TTC549 (cell line): ENCODE results near the gene TYRP1.

ENCODE experiments used
- FAIRE-seq: peaks from 2 replicates; lab custom pipeline; 2012; peaks lifted over from hg19 to GRCh38; lab: Jason Lieb, UNC

TYRP1 gene

GRCh38 chr9:12697719-12698118, 4.5 kb downstream of the TYRP1 start:
- FAIRE-seq = no peak

DNA sequence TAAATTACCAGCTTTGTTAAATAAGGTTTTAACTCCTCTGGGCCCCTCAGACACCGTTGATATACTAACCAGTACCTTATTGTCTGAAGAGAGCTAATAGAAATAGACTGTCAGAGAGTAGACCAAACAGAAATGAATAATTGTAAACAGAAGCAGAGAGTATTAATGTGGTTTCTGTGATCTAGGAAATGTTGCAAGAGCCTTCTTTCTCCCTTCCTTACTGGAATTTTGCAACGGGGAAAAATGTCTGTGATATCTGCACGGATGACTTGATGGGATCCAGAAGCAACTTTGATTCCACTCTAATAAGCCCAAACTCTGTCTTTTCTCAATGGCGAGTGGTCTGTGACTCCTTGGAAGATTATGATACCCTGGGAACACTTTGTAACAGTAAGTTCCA, 5.1 kb downstream of the TYRP1 start:
- FAIRE-seq = peak; percentile 100

GRCh38 chr9:12698986-12699385, 5.8 kb downstream of the TYRP1 start:
- no peak for FAIRE-seq

GRCh38 chr9:12699529-12699928, 6.3 kb downstream of the TYRP1 start:
- no peak for FAIRE-seq

GRCh38 chr9:12701126-12701525, 7.9 kb downstream of the TYRP1 start:
- peak; percentile 98 for FAIRE-seq

- no peak for FAIRE-seq
These were observed 9.1 kb downstream of the TYRP1 start for GRCh38 chr9:12702160-12702758.

- no peak for FAIRE-seq
These were observed 10.8 kb downstream of the TYRP1 start for GRCh38 chr9:12703996-12704395.

- peak; percentile 56 for FAIRE-seq
These were observed 12.7 kb downstream of the TYRP1 start for GRCh38 chr9:12705738-12706391.

DNA sequence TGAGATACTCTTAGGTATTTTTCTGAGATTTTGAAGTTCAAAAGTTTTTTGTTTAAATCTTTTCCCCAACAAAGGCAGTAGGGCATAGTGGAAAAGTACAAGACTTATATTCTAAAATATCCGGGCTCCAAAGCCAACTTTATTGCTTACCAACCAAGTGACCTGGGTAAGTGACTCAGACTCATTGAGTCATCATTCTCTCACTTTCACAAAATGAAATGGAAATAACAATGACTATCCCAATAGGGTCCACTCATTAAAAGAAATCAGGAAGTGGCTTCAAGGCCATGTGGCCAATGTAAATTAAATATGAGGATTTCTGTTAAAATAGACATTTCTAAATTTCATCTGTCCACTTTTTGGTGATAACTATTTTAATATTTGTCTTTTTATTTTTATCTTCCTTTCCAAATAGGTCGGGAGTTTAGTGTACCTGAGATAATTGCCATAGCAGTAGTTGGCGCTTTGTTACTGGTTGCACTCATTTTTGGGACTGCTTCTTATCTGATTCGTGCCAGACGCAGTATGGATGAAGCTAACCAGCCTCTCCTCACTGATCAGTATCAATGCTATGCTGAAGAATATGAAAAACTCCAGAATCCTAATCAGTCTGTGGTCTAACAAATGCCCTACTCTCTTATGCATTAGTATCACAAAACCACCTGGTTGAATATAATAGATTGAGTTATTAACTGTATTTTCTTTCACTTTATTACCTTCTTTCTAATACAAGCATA, 15.5 kb downstream of the TYRP1 start:
- no peak for FAIRE-seq

DNA sequence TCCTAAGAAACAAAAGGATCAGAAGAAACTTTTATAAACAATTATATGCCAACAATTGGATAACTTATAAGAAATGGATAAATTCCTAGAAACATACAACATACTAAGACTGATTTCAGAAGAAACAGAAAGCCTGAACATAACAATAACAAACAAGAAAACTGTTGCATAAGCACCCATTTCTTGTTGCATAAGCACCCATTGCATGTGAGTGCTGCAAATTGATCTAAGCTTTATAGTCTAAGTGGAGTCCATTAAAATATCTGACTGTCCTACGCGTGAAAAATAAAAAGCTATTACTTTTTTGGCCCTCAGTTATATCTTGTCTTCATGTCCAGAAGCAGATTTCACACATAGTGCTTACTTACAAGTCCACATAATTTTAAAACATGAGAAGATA, 19.3 kb downstream of the TYRP1 start:
- FAIRE-seq = no peak

GRCh38 chr9:12715268-12715667, 22.1 kb downstream of the TYRP1 start:
- FAIRE-seq = no peak

GRCh38 chr9:12716823-12717600, 23.8 kb downstream of the TYRP1 start:
- FAIRE-seq = no peak

DNA sequence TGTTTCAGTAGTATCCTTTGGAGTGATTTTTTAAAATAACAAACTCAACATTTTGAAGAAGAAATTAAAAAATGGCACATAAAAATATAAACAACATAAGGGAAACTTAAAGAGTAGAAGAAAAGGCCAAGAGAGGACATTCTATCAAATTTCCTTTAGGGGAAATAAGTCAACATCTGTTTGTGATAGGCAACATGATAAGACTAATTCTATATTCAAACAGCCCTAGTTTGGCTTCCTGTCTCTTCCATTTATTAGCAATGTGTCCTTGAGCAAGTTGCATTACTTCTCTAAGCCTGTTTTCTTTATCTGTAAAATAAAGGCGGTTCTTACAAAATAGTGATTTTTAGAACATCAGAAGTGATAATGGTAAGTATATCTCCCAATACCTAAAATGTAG, 24.7 kb downstream of the TYRP1 start:
- FAIRE-seq = no peak

DNA sequence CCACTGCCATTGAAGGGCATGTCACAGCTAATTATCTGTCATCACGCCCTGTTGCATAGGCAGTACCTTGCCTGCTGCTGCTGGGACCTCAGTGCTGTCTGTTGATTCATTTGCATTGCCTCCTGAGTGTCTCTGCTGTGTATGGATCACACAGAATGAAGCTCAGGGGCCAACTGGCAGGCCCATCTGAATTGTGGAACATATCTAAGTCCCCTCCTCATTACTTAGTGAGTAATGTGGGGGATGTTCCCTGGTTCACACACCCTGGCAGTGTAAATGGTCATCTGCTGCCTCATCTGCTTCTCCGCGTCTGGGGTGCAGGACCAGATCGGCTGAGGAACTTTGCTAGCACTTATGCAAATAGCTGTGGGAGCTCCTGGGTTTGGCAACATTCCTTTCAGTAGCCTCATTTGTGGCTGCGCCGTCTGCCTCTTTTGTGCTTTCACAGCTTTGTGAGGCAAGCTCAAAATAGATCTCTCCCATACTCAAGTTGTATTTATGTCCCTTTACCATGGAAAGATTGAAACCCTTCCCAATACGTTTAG, 25.4 kb downstream of the TYRP1 start:
- no peak for FAIRE-seq

DNA sequence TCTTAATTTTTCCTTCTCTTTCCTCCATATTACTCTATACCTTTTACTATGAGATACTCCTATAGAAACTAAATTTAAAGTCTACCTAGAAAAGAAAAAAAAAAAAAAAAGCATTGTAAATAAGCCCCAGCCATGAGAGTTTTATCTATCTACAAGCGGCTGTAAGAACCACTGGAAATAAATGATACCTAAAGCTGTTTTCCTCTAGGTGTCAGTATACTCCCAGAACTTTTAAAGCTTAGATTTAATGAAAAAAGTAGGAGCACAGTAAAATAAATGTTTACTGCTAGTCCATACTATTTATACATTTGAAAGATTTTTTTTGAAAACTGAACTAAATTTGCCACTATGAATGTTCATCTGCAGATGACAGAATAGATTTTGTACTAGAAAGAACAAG, 26.2 kb downstream of the TYRP1 start:
- FAIRE-seq = peak; percentile 98

DNA sequence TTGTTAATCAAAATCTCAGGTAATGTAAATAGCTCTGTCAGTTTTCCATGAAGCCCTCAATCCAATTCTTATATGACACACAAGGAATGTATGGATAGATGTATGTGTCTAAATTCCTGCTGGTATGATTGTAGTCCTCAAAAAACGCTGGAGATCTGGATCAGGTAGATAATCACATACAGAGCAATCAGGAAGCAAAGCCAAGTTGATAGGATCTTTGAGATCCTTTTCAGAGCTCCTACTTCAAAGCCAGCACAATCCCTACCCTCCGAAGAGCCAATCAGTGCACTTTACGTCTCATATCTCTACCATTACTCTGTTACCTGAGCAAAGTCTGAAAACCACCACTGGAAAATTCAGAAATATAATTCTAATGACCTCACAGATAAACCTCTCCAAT, 27.4 kb downstream of the TYRP1 start:
- FAIRE-seq = no peak

- FAIRE-seq = peak; percentile 17
These were observed 28.9 kb downstream of the TYRP1 start for GRCh38 chr9:12722131-12722530.

DNA sequence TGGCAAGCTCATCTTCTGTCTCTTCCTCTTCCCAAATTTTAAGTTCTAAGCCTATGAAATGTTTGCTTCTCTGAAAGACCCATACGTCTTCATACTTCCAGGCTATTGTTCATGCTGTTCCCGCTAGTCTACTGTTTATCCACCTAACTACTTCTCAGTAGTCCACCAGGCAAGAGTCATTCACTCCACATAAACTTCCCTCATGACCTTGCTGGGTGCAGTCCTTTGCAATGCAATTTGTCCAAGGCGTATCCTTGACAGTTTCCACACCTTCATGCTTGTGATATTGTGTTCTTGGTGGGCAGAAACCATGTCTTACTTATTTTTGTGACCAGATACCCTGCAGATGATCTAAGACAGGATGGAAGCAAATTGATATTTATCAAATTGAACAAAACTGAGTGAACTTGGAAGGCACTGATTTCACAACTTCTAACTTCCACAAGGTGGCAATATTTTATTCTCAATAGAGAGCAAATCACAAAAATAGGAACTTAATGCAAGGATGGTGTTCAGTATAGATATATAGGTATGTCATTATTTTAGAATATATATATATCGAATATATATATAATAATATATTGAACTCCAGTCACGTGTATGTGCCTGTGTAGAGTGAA, 30.3 kb downstream of the TYRP1 start:
- FAIRE-seq = peak; percentile 98

DNA sequence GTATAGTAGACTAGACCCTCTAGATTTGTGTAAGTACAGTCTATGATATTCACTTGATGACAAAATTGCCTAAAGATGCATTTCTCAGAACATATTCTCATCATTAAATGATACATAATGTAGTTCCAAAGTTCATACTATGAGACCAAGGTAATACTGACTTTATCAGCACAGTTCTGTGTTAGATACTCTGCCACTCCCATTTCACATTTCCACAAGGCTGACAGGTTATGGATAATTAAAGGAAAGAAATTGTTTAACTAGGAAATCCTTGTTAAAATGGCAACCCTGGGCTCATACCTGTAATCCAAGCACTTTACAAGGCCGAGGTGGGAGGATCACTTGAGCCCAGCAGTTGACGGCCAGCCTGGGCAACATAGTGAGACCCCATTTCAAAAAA, 33.6 kb downstream of the TYRP1 start:
- no peak for FAIRE-seq

DNA sequence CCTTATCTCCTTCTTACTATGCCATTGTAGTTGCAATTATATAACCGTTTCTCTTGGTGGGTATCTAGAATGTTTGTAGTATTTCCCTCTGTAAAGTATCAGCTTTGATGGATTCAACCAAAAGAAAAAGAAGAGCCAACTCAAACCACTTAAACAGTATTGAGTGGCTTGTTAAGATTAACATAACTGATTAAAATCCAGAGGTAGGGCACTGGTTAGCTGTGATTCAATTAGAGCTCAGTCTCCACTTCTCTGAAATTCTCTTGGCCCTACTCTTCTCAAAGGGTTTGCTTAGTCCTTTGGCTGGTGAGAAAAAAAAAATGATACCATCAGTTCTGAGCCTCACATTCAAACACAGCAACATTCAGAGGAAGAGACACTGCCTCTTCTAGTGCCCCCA, 37.0 kb downstream of the TYRP1 start:
- FAIRE-seq = no peak

DNA sequence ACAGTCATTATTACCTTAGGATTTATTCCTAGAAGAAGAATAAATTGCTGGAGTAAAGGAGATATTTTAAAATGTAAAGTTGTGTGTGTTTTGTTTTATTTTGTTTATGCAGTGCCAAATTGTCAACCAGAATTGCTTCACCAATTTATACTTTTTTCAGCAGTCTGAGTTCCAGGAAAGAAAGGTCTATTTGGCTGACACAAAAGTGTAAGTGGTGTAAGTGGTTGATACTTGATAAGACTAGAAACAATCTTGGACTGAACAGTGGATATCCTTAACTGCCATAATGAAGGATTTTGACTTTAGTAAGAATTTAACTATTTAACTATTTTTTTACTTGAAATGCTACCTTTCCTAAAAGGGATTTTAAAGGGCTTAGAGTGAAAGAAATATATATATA, 37.7 kb downstream of the TYRP1 start:
- peak; percentile 32 for FAIRE-seq

DNA sequence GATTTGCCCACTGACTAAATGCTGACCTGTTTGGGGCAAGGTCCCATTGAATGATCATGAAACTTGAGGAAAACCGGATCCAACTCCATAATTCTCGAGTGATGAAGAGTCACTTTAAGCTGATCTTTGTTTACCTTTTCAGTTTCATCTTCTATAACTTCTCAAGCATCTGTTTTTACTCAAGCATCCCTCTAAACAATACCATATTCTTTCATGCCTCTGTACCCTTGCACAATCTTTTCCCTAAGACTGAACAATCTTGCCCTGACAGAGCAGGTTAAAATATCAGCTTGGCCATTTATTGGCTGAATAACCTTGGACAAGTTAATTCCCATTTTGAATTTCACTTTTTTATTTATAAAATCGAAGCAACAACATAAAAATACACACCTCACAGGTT, 39.8 kb downstream of the TYRP1 start:
- FAIRE-seq = no peak
